ENCODE results near the gene POLN.

POLN gene

DNA sequence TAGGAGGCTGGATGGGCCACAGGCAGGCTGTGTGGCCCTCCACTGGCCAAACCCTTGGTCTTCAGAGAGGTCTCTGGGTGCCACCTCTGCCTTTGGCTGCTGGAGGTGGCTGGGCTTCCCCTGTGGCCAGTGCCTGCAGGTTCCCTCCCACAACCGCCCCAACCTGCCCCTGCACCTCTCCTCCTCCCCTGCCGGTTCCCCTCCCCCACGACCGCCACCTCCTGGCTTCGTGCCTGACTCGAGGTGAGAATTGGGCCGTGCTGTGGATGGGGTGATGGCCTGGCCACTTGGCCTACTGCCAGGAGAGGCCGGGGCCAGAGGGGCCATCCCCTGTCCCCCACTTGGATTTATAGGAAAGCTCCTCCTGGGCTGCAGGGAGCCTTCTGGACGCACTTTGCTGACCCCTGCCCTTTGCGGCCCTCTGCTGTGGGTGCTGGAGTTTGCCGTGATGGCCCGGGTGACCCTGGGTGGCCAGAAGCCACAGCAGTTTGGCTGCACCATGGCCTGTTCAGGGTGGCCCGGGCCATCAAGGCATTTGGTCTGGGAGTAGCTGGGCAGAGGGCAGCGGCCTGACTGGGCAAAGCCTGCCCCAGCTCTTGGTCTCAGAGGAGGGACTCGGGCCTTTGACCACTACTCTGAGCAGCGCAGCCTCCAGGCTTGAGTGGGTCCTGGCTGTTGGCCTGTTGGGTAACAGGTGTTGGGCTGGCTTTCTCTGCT is 179.0 kb downstream of the POLN start:
- DNase-seq (ENCODE audit: extremely low read depth in 1 of 2, low read depth in 1 of 2), result no peak

DNA sequence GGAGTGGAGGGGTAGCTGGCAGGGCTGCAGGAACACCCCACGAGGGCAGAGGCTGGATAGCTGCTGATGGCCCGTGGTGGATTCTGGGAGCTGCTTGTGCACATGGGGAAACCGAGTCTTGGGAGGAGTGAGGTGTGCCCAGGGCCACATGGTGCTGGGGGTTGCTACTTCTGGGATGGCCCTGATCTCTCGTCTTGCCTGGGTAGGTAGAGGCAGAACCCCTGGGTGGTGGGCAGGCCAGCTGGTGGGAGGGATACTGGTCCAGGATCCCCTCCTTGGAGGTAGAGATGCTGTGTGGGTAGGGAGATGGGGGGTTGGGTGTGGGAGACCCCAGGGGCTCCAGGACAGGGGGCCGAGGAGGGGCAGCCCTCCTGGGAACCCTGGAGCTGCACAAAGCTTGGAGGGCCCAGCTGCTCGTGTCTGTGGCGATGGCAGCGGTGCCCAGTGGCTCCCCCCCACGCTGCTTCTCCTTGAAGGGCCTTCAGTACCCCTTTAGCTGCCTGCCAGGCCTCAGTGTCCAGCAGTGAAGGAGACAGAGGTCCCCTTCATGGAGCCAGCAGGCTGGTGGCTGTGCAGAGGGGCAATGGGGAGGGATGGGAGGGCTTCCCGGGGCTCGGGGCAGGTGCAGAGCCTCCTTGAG is 179.6 kb downstream of the POLN start:
- no peak for DNase-seq (ENCODE audit: extremely low read depth in 1 of 2, low read depth in 1 of 2)

DNA sequence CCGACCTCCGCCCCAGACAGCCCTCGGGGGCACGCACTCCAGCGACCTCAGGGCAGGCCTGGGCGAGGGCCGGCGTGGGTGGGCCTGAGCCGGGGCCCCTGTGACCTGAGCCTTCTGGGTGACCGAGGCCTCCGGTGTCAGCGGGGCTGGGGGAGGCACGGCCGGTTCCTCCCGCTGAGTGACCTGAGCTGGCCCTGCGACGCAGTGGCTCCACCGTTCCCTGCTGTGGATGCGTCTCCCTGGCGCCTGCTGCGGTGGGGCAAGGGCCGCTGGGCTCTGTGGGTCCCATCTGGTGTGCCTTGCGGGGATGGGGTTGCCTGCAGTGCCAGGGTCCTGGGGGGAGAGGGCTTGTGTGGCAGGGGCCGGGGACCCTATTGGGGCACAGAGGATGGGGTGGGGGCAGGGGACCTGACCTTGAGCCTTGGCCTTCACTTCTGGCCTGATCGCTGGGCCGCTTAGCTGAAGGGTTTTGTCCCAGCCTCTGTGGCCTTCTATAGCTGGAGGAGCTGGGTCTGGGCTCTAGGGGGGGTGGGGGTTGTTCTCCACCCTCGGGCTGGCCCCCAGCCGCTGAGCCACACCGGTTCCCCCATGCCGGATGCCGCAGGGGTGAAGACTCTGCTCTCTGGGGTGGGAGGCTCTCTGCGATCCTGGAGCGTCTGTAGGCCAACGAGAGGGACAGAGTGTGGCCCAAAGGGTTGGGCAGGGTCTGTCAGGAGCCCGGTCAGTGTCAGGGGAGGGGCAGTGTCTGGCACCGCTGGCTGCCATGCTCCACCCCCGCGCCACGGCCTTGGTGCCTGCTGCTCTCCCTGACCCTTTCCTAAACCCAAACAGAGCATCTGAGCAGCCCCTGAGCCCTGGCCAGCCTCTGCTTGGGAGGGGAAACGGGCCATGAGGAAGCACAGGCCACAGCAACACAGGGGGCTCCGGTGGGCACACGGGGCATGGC is 180.5 kb downstream of the POLN start:
- DNase-seq (ENCODE audit: extremely low read depth in 1 of 2, low read depth in 1 of 2), result no peak

DNA sequence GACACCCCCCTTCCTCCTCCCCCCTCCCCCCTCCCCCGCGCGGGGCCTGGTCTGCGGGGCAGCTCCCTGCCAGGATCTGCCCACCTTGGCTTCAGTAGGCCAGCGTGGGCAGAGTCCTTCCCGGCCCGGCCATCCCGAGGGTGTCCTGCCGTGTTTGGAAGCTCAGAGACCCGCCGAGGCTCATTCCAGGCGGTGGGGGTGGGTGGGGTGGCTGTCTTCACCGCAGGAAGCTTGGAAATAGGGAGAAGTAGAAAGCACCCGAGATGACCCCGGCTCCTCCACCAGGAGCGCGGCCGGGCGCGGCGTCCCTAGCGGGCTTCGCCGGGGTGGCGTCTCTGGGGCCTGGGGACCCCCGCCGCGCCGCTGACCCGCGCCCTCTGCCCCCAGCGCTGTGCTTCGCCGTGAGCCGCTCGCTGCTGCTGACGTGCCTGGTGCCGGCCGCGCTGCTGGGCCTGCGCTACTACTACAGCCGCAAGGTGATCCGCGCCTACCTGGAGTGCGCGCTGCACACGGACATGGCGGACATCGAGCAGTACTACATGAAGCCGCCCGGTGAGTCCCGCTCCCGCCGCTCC is 181.2 kb downstream of the POLN start:
- DNase-seq (ENCODE audit: extremely low read depth in 1 of 2, low read depth in 1 of 2), result no peak

DNA sequence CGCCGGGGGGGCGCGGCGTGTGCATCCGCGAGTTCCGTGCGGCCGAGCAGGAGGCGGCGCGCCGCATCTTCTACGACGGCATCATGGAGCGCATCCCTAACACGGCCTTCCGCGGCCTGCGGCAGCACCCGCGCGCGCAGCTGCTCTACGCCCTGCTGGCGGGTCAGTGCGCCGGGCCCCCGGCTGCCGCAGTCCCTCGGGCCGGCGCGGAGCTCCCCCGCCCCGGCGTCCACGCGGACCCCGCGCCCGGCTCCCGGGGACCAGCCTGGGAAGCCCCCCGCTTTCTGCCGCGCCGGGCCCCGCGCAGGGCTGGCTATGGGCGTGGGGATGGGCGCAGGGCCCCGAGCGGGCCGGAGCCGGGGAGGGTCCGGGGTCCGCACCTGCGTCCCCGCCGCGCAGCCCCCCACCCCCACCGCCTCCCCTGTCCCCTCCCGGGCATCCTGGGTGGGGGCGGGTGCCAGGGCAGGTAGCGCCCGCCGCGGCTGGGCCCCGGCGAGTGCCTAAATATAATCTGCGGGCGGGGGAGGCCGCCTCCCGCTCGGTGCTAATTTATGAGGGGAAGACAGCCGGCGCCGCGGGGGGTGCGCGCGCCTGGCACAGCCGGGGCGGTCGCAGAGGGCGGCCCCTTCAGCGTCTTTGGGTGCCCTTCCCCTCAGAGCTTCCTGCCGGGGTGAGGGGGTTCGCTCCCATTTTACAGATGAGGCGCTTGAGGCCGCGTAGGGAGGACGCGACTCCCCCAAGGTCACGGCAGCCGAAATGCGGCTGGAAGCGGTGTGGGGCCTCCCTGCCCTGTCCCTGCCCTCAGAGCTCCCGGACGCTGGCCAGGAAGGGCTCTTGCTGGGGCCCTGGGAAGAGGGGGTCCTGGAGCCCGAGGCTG is 182.0 kb downstream of the POLN start:
- DNase-seq (ENCODE audit: extremely low read depth in 1 of 2, low read depth in 1 of 2), result no peak

DNA sequence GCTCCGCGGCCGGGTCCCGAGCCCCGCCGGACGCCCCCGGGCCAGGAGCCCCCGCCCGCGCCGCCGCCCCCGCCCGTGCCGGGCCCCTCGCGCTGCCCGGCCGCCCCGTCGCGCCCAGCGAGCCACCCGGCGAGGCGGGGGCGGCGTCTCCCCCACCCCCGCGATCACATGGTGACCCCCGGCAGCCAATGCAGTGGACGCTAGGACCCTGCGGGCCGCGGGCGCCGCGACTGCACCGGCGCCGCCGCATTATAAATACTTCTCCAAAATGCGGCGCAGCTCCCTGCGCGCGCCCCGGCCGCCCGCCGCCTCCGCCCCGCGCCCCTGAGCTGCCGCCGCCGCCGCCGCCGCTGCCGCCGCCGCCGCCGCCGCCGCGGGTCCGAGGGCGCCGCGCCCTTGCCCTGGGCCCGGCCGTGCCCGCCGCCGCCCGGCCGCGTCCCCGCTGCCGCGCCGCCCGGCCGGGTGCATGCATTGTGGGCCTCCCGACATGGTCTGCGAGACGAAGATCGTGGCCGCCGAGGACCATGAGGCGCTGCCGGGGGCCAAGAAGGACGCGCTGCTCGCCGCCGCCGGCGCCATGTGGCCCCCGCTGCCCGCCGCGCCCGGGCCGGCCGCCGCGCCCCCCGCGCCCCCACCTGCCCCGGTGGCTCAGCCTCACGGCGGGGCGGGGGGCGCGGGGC is 182.7 kb downstream of the POLN start, which contains the start of gene NAT8L:
NAT8L (plus strand) TSS at position 282 of the 680 bp plus-strand sequence; CDS start at position 467, 185 bp downstream.
- no peak for DNase-seq (ENCODE audit: extremely low read depth in 1 of 2, low read depth in 1 of 2)

DNA sequence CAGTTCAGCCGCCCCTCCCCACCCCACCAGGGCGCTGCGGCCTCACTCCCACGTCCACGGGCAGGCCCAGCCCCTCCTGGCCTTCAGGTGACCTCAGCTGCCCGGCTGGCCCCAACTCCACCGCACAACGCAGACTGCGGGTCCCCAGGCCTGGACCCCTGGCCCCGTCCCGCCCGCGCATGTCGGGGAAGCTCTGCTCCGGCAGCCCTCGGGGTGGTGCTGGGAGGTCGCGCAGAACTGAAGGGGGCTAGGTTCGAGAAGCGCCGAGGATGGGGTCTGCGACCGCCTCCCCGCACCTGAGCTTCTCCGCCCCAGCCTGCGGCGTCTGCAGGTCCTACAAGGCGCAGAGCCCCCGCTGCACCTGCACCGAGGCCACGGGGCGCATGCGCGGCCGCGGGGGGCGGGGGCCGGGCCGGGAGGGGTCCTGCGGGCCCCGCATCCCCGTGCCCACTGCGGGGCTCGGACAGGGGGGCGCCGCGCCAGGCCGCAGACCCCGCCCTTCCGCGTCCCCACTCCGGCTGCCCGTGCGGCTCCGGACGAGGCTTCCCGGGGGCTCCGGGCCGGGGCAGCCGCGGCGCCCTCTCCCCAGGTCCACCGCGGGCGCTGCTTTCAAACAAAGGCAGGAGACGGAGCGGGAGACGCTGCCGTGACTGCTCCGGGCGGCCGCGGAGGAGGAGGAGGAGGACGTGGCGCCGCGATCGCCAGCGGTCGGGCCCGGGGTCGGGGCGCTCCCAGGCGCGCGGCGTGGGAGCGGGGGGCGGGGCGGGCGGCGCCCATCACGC is 183.5 kb downstream of the POLN start:
- no peak for DNase-seq (ENCODE audit: extremely low read depth in 1 of 2, low read depth in 1 of 2)

DNA sequence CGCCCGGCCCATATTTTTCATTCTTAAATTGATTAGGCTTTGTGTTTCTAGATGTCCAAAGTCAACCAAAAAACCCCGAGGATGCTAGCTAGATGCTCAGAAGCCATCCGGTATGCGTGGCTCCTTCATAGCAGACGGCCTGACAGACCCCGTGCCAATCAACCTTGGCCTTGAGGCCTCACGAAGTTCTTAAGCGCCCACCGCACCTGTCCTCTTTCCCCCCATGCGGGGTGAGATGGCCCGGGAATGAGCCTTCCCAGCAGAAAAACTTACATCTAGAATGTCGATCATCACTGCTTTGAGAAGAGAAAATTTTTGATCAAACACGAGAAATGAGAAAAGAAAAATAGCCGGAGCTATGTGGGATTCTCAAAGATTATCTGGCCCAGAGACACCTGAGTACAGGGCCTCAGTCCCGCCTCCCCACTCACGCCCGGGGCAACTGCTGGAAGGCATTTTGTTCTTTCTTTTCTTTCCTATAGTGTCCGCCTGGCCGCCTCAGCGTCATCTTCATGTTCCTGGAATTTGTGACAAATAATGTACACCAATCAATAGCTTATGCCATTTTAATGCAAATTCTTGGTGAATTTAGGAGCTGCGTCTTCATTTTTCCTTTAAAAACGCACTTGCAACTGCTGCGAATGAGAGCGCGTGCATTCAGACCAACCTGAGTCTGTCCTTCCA is 184.4 kb downstream of the POLN start:
- DNase-seq (ENCODE audit: extremely low read depth in 1 of 2, low read depth in 1 of 2), result no peak

DNA sequence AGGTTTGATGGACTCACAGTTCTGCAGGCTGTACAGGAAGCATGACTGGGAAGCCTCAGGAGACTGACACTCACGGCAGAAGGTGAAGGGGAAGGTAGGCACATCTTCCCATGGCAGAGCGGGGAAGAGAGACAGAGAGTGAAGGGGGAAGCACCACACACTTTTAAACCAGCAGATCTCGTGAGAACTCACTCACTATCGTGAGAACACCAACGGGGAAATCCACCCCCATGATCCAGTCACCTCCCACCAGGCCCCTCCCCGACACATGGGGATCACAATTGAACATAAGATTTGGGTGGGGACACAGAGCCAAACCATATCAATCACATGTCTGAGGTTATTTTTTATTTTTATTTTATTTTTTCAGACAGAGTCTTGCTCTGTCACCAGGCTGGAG is 187.7 kb downstream of the POLN start:
- DNase-seq (ENCODE audit: extremely low read depth in 1 of 2, low read depth in 1 of 2), result no peak

DNA sequence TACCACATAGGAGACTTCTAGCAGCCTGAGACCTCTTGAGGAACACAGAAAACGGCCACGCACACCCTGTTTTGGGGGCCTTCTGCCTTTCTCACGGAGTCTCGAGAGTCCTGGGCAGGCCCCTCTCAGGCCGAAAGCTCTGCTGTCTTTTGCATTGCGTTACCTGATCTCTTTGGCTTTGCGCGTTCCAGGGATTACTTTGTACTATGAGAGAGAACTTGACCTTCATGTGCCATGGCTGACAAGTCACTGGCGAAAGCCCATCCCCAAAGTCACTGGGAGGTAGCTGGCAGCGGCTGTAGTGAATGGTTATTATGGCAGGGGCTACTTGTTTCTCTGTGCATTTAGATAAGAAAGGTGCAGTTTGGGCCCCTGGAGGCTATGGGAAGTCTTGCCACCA is 190.8 kb downstream of the POLN start:
- DNase-seq (ENCODE audit: extremely low read depth in 1 of 2, low read depth in 1 of 2), result no peak

DNA sequence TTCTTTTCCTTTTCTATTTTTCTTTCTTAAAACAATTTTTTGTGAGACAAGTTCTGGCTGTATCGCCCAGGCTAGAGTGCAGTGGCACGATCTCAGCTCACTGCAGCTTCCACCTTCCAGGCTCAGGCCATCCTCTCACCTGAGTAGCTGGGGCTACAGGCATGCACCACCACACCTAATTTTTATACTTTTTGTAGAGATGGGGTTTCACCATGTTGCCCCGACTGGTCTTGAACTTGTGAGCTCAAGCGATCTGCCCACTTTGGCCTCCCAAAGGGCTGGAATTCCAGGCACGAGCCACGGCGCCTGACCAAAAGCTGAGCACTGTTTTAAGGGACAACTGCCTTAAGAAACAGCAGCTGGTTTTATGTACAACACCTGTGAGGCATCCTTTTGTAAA is 192.1 kb downstream of the POLN start:
- DNase-seq (ENCODE audit: extremely low read depth in 1 of 2, low read depth in 1 of 2), result no peak

DNA sequence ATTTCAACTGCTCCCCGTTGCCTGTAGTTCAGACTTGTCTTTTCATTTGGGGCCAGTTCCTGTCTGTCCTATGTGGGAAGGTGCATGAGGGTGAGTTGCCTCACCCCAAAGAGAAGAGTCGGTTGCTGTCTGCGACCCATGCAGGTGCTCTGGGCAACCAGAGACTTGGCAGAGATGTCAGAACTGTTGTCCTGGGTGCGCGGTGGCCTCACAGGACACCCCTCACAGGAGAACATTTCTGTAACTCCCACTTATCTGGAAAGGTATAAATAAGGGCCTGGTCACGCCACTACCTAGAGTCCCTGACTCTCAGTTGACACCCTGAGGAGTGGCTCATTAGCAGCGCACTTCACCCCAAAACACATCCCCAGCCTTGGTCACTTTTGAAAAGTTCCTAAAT is 192.5 kb downstream of the POLN start:
- no peak for DNase-seq (ENCODE audit: extremely low read depth in 1 of 2, low read depth in 1 of 2)

DNA sequence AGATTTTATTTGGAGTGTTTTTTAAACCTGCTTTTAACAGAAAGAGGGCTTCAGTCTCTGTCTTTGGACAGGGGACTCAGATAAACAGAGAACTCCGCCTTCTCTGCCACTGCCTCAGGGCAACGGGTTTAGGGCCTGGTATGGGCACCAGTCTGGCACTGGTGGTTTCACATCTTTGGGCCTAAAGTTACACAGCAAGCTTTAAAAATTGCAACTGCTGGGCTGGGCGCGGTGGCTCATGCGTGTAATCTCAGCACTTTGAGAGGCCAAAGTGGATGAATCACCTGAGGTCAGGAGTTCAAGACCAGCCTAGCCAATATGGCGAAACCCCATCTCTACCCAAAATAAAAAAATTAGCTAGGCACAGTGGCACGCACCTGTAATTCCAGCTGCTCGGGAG is 193.1 kb downstream of the POLN start:
- DNase-seq (ENCODE audit: extremely low read depth in 1 of 2, low read depth in 1 of 2), result no peak

DNA sequence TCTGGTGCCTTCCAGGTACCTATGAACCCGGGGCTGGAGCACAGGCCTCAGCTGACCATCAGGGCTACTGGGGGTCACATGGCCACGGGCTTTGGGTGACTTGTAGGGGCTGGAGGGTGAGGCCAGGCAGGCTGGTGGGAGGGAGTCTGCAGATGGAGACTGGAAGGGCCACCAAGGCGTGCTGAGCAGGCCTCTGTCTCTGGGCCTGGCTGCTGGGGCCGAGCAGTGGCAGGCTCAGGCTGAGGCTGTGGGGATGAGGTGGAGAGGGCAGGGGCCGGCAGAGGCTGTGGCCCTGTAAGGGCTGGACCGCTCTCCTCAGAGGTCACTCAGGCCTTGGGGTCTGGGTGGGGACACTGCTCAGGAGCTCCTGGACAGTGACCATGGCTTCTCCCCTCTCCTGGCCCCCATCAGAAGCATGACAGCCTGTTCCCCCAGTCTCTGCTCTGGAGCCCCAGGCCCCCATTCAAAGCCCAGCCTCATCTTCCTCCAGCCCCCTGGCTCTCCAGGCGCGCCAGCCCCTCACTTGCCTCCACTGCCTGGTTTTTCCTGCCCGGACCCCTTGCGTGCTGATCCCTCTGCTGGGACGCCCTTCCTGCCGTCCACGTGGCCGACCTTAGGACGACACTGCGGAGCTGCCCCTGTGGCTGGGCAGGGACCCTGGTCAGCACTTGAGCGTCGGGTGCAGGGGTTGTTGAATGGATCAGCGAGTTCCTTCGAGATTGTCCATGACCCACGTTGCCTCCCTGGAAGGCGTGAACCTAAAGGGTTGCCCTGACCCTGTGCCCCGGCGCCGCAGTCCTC is 193.9 kb downstream of the POLN start:
- DNase-seq (ENCODE audit: extremely low read depth in 1 of 2, low read depth in 1 of 2), result no peak

DNA sequence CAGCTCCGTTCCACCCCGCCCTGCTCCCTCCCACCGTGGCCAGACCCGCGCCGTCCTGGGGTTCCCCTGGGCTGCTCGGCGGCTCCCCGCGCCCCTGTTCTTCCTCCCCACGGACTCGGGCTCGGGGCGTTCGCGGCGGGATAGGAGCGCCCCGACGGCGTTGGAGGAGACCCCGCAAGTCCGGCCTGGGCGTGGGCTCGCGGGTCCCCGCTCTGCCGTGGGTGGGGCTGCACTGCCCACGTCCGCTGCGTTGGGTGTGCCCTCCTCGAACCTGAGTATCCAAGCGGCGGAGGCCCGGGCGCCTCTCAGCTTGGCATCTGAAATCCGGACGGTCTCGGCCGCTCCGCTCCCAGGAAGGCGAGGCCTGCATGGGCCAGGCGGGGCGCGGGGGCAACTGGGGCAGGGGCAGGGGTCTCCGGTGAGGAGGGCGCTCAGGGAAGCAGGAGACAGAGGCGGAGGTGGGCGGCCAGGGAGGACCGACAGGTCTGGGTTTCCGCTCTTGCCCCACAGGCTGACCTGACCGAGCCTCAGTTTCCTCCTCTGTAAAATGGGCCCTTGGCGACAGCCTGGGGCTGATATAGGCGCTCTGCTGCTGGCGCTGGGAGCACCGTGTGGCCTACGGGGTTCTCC is 194.8 kb downstream of the POLN start:
- DNase-seq (ENCODE audit: extremely low read depth in 1 of 2, low read depth in 1 of 2), result no peak

DNA sequence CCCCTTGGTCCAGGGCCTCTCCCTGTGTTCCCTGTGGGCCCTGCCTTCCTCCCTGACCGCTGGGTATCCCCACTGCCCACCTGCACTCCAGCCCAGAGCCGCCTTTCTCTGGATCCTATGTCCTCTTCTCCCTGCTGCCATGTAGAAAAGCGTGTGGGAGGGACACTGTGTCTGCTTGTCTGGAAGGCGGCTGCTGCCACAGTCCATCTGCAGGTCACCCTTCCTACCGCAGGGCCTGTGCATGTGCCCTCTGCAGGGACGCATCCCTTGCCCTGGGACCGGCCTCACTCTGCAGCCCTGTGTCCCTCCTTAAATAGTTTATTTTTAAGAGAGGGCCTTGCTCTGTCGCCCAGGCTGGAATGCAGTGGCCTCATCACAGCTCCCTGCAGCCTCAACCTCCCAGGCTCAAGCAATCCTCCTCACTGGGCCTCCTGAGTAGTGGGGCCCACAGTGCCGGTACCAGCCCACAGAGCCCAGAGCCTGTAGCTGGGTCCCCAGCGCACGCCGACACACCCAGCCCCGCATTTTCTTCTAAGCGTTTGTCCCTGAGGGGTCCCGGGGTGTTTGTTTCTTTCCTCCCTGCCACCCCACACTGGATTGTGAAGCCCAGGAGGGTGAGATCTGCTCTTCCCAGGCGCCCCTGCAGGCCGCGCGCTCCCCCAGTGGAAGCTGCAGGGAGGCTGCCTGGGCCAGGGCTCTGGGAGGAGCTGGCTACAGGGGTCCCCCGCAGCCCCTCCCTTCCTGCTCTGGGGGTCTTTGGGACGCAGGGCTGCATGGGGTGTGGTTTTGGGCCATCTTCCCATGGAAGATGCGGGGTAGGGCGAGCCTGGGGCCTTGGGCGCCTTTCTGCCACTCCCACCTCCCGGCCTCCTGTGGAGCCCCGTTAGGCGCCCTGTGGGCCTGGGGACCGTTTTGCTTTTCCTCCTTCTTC is 195.6 kb downstream of the POLN start:
- no peak for DNase-seq (ENCODE audit: extremely low read depth in 1 of 2, low read depth in 1 of 2)

Data from stimulated activated CD8-positive, alpha-beta memory T cell treated with anti-CD3 and anti-CD28 coated beads, Interleukin-7, amount 100 ng/mL, for 48 hours (primary cell).